Measurements from ENCODE around the gene AATF. TPM values are rescaled to one million over a fixed set of nuclear protein-coding genes. Genes with fewer than 3 reads are reported as not detected.
A peak's percentile ranks its signal among the peaks of the same experiment; 100 is the strongest.

AATF gene
- polyA plus RNA-seq, 2 of the 4 experiments (the other 2 are of a cell fraction): 51.9 to 120 TPM

- ATAC-seq (no peak), DNase-seq (ENCODE audit: low read depth in 1 of 2, low spot score in 1 of 2) (no peak), FAIRE-seq (no peak)
- H3K27ac ChIP-seq: no peak overlapping the region
- 89% methylated on average over 4 of the region's 4 CpGs for WGBS (ENCODE audit: missing lambda C conversion rate)
- ChIA-PET CTCF (interaction anchor here (0.6 to 2.4 kb wide), 4 partner anchors 9 to 47 kb away, joined by 3 to 12 read pairs (median 4); no protein-coding TSS in a partner anchor), POLR2A (no interaction called here)
- no peak overlapping the region for H3K4me2 ChIP-seq
- no peaks in the 10 kb centered on the region for H3K9me3 ChIP-seq
- no peak overlapping the region for H3K4me3 ChIP-seq
- H3K4me1 ChIP-seq: peaks cover 10% of the 10 kb centered on the region; the same call in 1 of the 3 replicates
- no peak for TF ChIP-seq FOSB (CRISPR knock-in tag; IDR thresholded peaks at IDR 0.05)
- TF ChIP-seq HMGXB4 (CRISPR knock-in tag; IDR thresholded peaks at IDR 0.05; ENCODE audit: borderline replicate concordance): no peak
- no peak for TF ChIP-seq HDAC2 (IDR thresholded peaks at IDR 0.05)
- TF ChIP-seq EHF (CRISPR knock-in tag; IDR thresholded peaks at IDR 0.05): no peak
- no peak for TF ChIP-seq RARB (CRISPR knock-in tag; IDR thresholded peaks at IDR 0.05)
- no peak for TF ChIP-seq CEBPB (IDR thresholded peaks at IDR 0.05)
- TF ChIP-seq NR3C1 (IDR thresholded peaks at IDR 0.05): no peak
- TF ChIP-seq HOXB5 (CRISPR knock-in tag; IDR thresholded peaks at IDR 0.05): no peak
These were observed 145.6 kb downstream of the AATF start for GRCh38 chr17:37094391-37094790.

- H3K4me1 ChIP-seq: peaks cover 10% of the 10 kb centered on the region; the same call in 1 of the 3 replicates
- no peak overlapping the region for H3K4me3 ChIP-seq
- ATAC-seq: no peak
- no peak overlapping the region for H3K27ac ChIP-seq
- no peak overlapping the region for H3K4me2 ChIP-seq
- DNase-seq (ENCODE audit: low read depth in 1 of 2, low spot score in 1 of 2): no peak
- WGBS (ENCODE audit: missing lambda C conversion rate): 98% methylated on average over 2 of the region's 2 CpGs
- no peaks in the 10 kb centered on the region for H3K9me3 ChIP-seq
- TF ChIP-seq EHF (CRISPR knock-in tag; IDR thresholded peaks at IDR 0.05): no peak
- TF ChIP-seq ZC3H11A (IDR thresholded peaks at IDR 0.05): no peak
- TF ChIP-seq RCOR1 (IDR thresholded peaks at IDR 0.05; ENCODE audit: low read depth, low read length): no peak
- no peak for TF ChIP-seq HOXB5 (CRISPR knock-in tag; IDR thresholded peaks at IDR 0.05)
- TF ChIP-seq PBX3 (IDR thresholded peaks at IDR 0.05): no peak
- TF ChIP-seq POLR2AphosphoS2 (conservative IDR thresholded peaks at IDR 0.05; ENCODE audit: low read length): no peak
- no peak for TF ChIP-seq USF2 (IDR thresholded peaks at IDR 0.05)
- TF ChIP-seq E2F6 (IDR thresholded peaks at IDR 0.05; ENCODE audit: borderline replicate concordance, low read depth): no peak
- no peak for TF ChIP-seq KDM1A (IDR thresholded peaks at IDR 0.05; ENCODE audit: low read depth)
- TF ChIP-seq BCL3 (IDR thresholded peaks at IDR 0.05): no peak
- no peak for TF ChIP-seq FOSB (CRISPR knock-in tag; IDR thresholded peaks at IDR 0.05)
- no peak for FAIRE-seq
- ChIA-PET CTCF (interaction anchor here (0.6 to 3.0 kb wide), 10 partner anchors 9 to 302 kb away, joined by 3 to 14 read pairs (median 4); no protein-coding TSS in a partner anchor), POLR2A (no interaction called here)
These were observed 147.3 kb downstream of the AATF start for GRCh38 chr17:37096071-37096470.

- 59% methylated on average over 2 of the region's 2 CpGs for WGBS (ENCODE audit: missing lambda C conversion rate)
- ATAC-seq (peak in 1 of 2 experiments; percentile 12; a peak in 1 of 6 replicates), FAIRE-seq (no peak), DNase-seq (ENCODE audit: low read depth in 1 of 2, low spot score in 1 of 2) (no peak)
- H3K4me3 ChIP-seq: no peak overlapping the region
- H3K4me2 ChIP-seq: no peak overlapping the region
- no peaks in the 10 kb centered on the region for H3K9me3 ChIP-seq
- CTCF ChIA-PET: interaction anchor here (1.0 to 3.0 kb wide), 8 partner anchors 12 to 471 kb away, joined by 3 to 14 read pairs (median 3); no protein-coding TSS in a partner anchor
- POLR2A ChIA-PET: no interaction called here
- peaks cover 5% of the 10 kb centered on the region; the same call in 1 of the 3 replicates for H3K4me1 ChIP-seq
- no peak overlapping the region for H3K27ac ChIP-seq
- TF ChIP-seq TP53 (CRISPR knock-in tag; IDR thresholded peaks at IDR 0.05) (no peak), GATA3 (IDR thresholded peaks at IDR 0.05; ENCODE audit: borderline replicate concordance) (no peak), MAX (IDR thresholded peaks at IDR 0.05) (no peak), RARB (CRISPR knock-in tag; IDR thresholded peaks at IDR 0.05) (no peak), PBX3 (IDR thresholded peaks at IDR 0.05) (no peak), HOXB13 (CRISPR knock-in tag; IDR thresholded peaks at IDR 0.05; ENCODE audit: low read depth) (no peak), FOSL2 (IDR thresholded peaks at IDR 0.05) (no peak), FOSL2 (CRISPR knock-in tag; IDR thresholded peaks at IDR 0.05) (no peak), TFCP2L1 (CRISPR knock-in tag; IDR thresholded peaks at IDR 0.05) (no peak), ZC3H11A (IDR thresholded peaks at IDR 0.05) (no peak)
These were observed 148.4 kb downstream of the AATF start for GRCh38 chr17:37097154-37097553.
